HCT116 (cell line): Measurements from ENCODE around the gene MED13L. TPM values are rescaled to one million over a fixed set of nuclear protein-coding genes. Genes with fewer than 3 reads are reported as not detected.

Experiments
- ATAC-seq: fragments of 200-7000 bp; cut with Tn5 transposase; 2 replicates; pipeline ENCODE4 v1.9.1; 2020; ENCODE audit warnings: mild to moderate bottlenecking, moderate library complexity
- BruUV-seq: library from RNA; stranded (reverse); fragments of 400-500 nt; replicated peaks from 2 replicates; lab custom pipeline; 2021; lab: Mats Ljungman, UMichigan
- CTCF ChIA-PET: fragments of 300-600 bp; sonication (Branson Sonifier 250); formaldehyde crosslinking; loops from one replicate; lab custom pipeline; 2021; ENCODE audit warnings: antibody characterized with exemption; lab: Charles Lee
- POLR2A ChIA-PET: fragments of 300-600, 350-600 bp; sonication (Branson Sonifier 250); formaldehyde crosslinking; loops from one replicate; lab custom pipeline; 2021; ENCODE audit warnings: antibody characterized with exemption; lab: Charles Lee
- RAD21 ChIA-PET, 2 experiments: fragments of 300-600 bp; sonication (Branson Sonifier 250); formaldehyde crosslinking; loops; one replicate each; lab custom pipeline; 2023; ENCODE audit warnings: low total read pairs in 2 of 2; ENCODE audit not compliant: uncharacterized antibody in 2 of 2, unreplicated experiment in 2 of 2, low non-redundant PET in 1 of 2; lab: Charles Lee
- DNase-seq: peaks from one replicate; pipeline ENCODE4 v3.0.0-alpha.2; 2010; ENCODE audit warnings: low read depth, low spot score
- H2AFZ ChIP-seq: fragments of 200-600 bp; shearing (Covaris generic), sonication (generic); 2 replicates; pipeline ENCODE4 v1.6.1; 2017; ENCODE audit warnings: low read depth, mixed run types, mixed read lengths, antibody characterized with exemption, low read length; ENCODE audit not compliant: poor library complexity, severe bottlenecking
- H3K27ac ChIP-seq: 2 replicates; pipeline ENCODE4 v1.5.1; 2012; ENCODE audit warnings: low read depth, low read length
- H3K27me3 ChIP-seq: fragments of 200-600 bp; sonication (generic); 2 replicates; pipeline ENCODE4 v1.6.1; 2016; ENCODE audit warnings: mixed run types, low read length, mixed read lengths; ENCODE audit not compliant: insufficient read depth
- H3K36me3 ChIP-seq, 2 experiments: fragments of 200-500 bp in 1 of 2; fragments of 200-600 bp in 1 of 2; sonication (Bioruptor generic) in 1 of 2; sonication (generic) in 1 of 2; 2 replicates each; pipeline versions ENCODE4 v1.5.1 to v1.6.1; 2014 to 2016; ENCODE audit warnings: low read length in 2 of 2, inconsistent platforms in 1 of 2, mixed read lengths in 1 of 2, mixed run types in 1 of 2; ENCODE audit not compliant: insufficient read depth in 2 of 2, control insufficient read depth in 1 of 2
- H3K4me1 ChIP-seq, 2 experiments: fragments of 200-600 bp in 1 of 2; sonication (generic) in 1 of 2; 2 replicates each; pipeline versions ENCODE4 v1.5.1 to v1.6.1; 2012 to 2017; ENCODE audit warnings: low read length in 2 of 2, inconsistent platforms in 1 of 2, mild to moderate bottlenecking in 1 of 2, mixed read lengths in 1 of 2, mixed run types in 1 of 2, moderate library complexity in 1 of 2; ENCODE audit not compliant: insufficient read depth in 2 of 2, control insufficient read depth in 1 of 2
- H3K4me2 ChIP-seq: fragments of 200-600 bp; sonication (generic); 2 replicates; pipeline ENCODE4 v1.6.1; 2017; ENCODE audit warnings: mixed run types, low read length, mixed read lengths
- H3K4me3 ChIP-seq, 2 experiments: fragments of 200-600 bp in 1 of 2; sonication (generic) in 1 of 2; replicated peaks in 1 of 2; 2 replicates each; pipeline ENCODE4 v1.5.1; 2011 to 2016; ENCODE audit warnings: low read length in 2 of 2, control low read depth in 1 of 2, low read depth in 1 of 2, mild to moderate bottlenecking in 1 of 2, mixed read lengths in 1 of 2, mixed run types in 1 of 2
- H3K79me2 ChIP-seq: fragments of 200-600 bp; sonication (generic); 2 replicates; pipeline ENCODE4 v1.6.1; 2017; ENCODE audit warnings: mild to moderate bottlenecking, mixed run types, low read length, moderate library complexity, mixed read lengths; ENCODE audit not compliant: insufficient read depth
- H3K9ac ChIP-seq: fragments of 200-600 bp; sonication (generic); 2 replicates; pipeline ENCODE4 v1.6.1; 2016; ENCODE audit warnings: low read length, mixed read lengths
- H3K9me2 ChIP-seq: fragments of 200-600 bp; sonication (generic), shearing (Covaris generic); 2 replicates; pipeline ENCODE4 v1.6.1; 2017; ENCODE audit warnings: mixed run types, mild to moderate bottlenecking, moderate library complexity; ENCODE audit not compliant: insufficient read depth
- H3K9me3 ChIP-seq, 2 experiments: fragments of 200-500 bp in 1 of 2; fragments of 200-600 bp in 1 of 2; sonication (Bioruptor generic) in 1 of 2; sonication (generic) in 1 of 2; 2 replicates each; pipeline ENCODE4 v1.6.1; 2014 to 2017; ENCODE audit warnings: low read length in 2 of 2, mixed read lengths in 2 of 2, inconsistent platforms in 1 of 2, low read depth in 1 of 2, mild to moderate bottlenecking in 1 of 2, mixed run types in 1 of 2, moderate library complexity in 1 of 2; ENCODE audit not compliant: control insufficient read depth in 1 of 2, insufficient read depth in 1 of 2
- H4K20me1 ChIP-seq: fragments of 200-600 bp; sonication (generic), shearing (Covaris generic); 2 replicates; pipeline ENCODE4 v1.6.1; 2017; ENCODE audit warnings: mixed run types, mild to moderate bottlenecking, moderate library complexity; ENCODE audit not compliant: insufficient read depth
- ATF3 ChIP-seq: IDR thresholded peaks from 2 replicates; pipeline ENCODE4 v1.6.1; 2012
- CBX3 ChIP-seq: IDR thresholded peaks from 2 replicates; pipeline ENCODE4 v1.6.1; 2012; ENCODE audit warnings: low read depth
- CEBPB ChIP-seq: IDR thresholded peaks from 2 replicates; pipeline ENCODE4 v1.6.1; 2012; ENCODE audit warnings: low read depth
- ELF1 ChIP-seq: IDR thresholded peaks from 2 replicates; pipeline ENCODE4 v1.6.1; 2012; ENCODE audit warnings: low read depth, borderline replicate concordance
- EZH2 ChIP-seq: fragments of 200-600 bp; sonication (generic); IDR thresholded peaks from 2 replicates; pipeline ENCODE4 v1.6.1; 2017; ENCODE audit warnings: antibody characterized with exemption, mixed run types
- JUND ChIP-seq: IDR thresholded peaks from 2 replicates; pipeline ENCODE4 v1.6.1; 2012
- POLR2A ChIP-seq: IDR thresholded peaks from 2 replicates; pipeline ENCODE4 v1.7.0; 2011; ENCODE audit warnings: borderline replicate concordance; ENCODE audit not compliant: insufficient read depth, insufficient read length; ENCODE audit errors: extremely low read depth
- POLR2AphosphoS5 ChIP-seq: IDR thresholded peaks from 2 replicates; pipeline ENCODE4 v1.6.1; 2011; ENCODE audit warnings: mild to moderate bottlenecking, low read depth, low read length, moderate library complexity
- RAD21 ChIP-seq: IDR thresholded peaks from 2 replicates; pipeline ENCODE4 v1.6.1; 2012; ENCODE audit warnings: low read depth, mild to moderate bottlenecking
- SRF ChIP-seq: IDR thresholded peaks from 2 replicates; pipeline ENCODE4 v1.6.1; 2012; ENCODE audit warnings: low read depth
- TCF7L2 ChIP-seq: IDR thresholded peaks from 2 replicates; pipeline ENCODE4 v1.7.0; 2011; ENCODE audit warnings: borderline replicate concordance, inconsistent platforms; ENCODE audit not compliant: insufficient read depth, insufficient read length; ENCODE audit errors: extremely low read depth
- YY1 ChIP-seq: IDR thresholded peaks from 2 replicates; pipeline ENCODE4 v1.6.1; 2011; ENCODE audit warnings: low read length, low read depth, moderate library complexity, mild to moderate bottlenecking; ENCODE audit not compliant: insufficient replicate concordance; ENCODE audit errors: extremely low read depth
- ZBTB33 ChIP-seq: IDR thresholded peaks from 2 replicates; pipeline ENCODE4 v1.6.1; 2011; ENCODE audit warnings: mild to moderate bottlenecking, low read length, moderate library complexity; ENCODE audit not compliant: insufficient replicate concordance; ENCODE audit errors: extremely low read depth
- ZFX ChIP-seq: fragments of 450-650 bp; IDR thresholded peaks from 2 replicates; pipeline ENCODE4 v1.6.1; 2017
- ZNF274 ChIP-seq: fragments of 200-500 bp; sonication (Bioruptor generic); IDR thresholded peaks from 2 replicates; pipeline ENCODE4 v1.6.1; 2014; ENCODE audit warnings: mild to moderate bottlenecking, low read depth, low read length, inconsistent platforms
- intact Hi-C: fragments of 100-400 bp; cut with micrococcal nuclease; formaldehyde crosslinking; loops from 2 replicates; pipeline ENCODE4 v1.10.0; 2022
- total RNA-seq: library from RNA; stranded (reverse); gene quantifications from one replicate; pipeline ENCODE4 v1.2.1, GENCODE V29; 2021; ENCODE audit not compliant: unreplicated experiment
- TF ChIP-seq, protein P1 (sequence below), 3 experiments: fragments of 200-600 bp in 1 of 3; sonication (generic) in 1 of 3; IDR thresholded peaks in 2 of 3; conservative IDR thresholded peaks in 1 of 3; 2 replicates each; pipeline ENCODE4 v1.5.1; 2012 to 2017; ENCODE audit warnings: low read depth in 2 of 3, low read length in 2 of 3, antibody characterized with exemption in 1 of 3, borderline replicate concordance in 1 of 3, control low read depth in 1 of 3, mild to moderate bottlenecking in 1 of 3, mixed read lengths in 1 of 3, mixed run types in 1 of 3, moderate library complexity in 1 of 3; ENCODE audit not compliant: insufficient read depth in 1 of 3
- TF ChIP-seq, protein P2 (sequence below): IDR thresholded peaks from 2 replicates; pipeline ENCODE4 v1.6.1; 2012; ENCODE audit warnings: low read depth

MED13L gene
- total RNA-seq, 1 experiment from 2014 or later: 176 TPM

DNA sequence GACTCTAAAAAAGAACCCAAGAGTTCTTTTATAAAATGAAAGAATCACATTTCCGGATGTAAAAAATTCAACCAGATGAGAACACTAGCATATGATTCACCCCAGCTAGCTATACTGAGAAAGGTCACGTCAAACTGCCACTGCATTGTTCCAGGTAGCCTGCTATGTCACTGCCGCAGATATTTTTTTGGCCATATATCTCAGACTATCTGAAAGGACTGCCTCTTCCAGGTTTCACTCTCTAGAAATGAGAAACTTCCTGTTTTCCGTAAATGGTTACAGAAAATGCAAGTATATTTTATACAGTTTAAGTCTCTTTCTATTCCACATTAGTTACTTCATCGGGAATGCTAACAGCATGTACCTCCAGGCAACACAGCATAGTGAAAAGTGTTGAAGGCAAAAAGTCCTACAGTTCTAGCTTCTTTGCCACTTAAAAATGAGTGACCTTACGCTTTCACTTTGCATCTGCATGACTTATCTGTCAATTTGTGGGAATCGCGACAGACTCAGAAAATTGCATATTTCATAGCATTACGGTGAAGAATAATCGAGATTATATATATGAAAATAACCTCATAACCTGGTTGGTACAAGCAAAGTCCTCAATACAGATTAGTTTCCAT lies 105.2 kb downstream of the MED13L start:
- DNase-seq (no peak), ATAC-seq (no peak)
- H2AFZ ChIP-seq: no peak overlapping the region
- no peak overlapping the region for H3K4me3 ChIP-seq
- peaks cover 88% of the 10 kb centered on the region for H4K20me1 ChIP-seq
- no peak overlapping the region for H3K9ac ChIP-seq
- TF ChIP-seq EZH2 (no peak), POLR2AphosphoS5 (no peak), CEBPB (no peak), SRF (no peak), POLR2A (no peak), ZBTB33 (no peak), ZFX (no peak), TCF7L2 (no peak), CBX3 (no peak), YY1 (no peak), RAD21 (no peak), JUND (no peak), ATF3 (no peak), ZNF274 (no peak), ELF1 (no peak)
- TF ChIP-seq, protein P1, sequence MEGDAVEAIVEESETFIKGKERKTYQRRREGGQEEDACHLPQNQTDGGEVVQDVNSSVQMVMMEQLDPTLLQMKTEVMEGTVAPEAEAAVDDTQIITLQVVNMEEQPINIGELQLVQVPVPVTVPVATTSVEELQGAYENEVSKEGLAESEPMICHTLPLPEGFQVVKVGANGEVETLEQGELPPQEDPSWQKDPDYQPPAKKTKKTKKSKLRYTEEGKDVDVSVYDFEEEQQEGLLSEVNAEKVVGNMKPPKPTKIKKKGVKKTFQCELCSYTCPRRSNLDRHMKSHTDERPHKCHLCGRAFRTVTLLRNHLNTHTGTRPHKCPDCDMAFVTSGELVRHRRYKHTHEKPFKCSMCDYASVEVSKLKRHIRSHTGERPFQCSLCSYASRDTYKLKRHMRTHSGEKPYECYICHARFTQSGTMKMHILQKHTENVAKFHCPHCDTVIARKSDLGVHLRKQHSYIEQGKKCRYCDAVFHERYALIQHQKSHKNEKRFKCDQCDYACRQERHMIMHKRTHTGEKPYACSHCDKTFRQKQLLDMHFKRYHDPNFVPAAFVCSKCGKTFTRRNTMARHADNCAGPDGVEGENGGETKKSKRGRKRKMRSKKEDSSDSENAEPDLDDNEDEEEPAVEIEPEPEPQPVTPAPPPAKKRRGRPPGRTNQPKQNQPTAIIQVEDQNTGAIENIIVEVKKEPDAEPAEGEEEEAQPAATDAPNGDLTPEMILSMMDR (IDR thresholded peaks at IDR 0.05 in 2 of 3, conservative IDR thresholded peaks at IDR 0.05 in 1 of 3; ENCODE audit: borderline replicate concordance in 1 of 3, insufficient read depth in 1 of 3, low read depth in 2 of 3, low read length in 2 of 3): no peak
- TF ChIP-seq, protein P2, sequence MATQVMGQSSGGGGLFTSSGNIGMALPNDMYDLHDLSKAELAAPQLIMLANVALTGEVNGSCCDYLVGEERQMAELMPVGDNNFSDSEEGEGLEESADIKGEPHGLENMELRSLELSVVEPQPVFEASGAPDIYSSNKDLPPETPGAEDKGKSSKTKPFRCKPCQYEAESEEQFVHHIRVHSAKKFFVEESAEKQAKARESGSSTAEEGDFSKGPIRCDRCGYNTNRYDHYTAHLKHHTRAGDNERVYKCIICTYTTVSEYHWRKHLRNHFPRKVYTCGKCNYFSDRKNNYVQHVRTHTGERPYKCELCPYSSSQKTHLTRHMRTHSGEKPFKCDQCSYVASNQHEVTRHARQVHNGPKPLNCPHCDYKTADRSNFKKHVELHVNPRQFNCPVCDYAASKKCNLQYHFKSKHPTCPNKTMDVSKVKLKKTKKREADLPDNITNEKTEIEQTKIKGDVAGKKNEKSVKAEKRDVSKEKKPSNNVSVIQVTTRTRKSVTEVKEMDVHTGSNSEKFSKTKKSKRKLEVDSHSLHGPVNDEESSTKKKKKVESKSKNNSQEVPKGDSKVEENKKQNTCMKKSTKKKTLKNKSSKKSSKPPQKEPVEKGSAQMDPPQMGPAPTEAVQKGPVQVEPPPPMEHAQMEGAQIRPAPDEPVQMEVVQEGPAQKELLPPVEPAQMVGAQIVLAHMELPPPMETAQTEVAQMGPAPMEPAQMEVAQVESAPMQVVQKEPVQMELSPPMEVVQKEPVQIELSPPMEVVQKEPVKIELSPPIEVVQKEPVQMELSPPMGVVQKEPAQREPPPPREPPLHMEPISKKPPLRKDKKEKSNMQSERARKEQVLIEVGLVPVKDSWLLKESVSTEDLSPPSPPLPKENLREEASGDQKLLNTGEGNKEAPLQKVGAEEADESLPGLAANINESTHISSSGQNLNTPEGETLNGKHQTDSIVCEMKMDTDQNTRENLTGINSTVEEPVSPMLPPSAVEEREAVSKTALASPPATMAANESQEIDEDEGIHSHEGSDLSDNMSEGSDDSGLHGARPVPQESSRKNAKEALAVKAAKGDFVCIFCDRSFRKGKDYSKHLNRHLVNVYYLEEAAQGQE: no peak
- ChIA-PET POLR2A (no interaction called here), CTCF (no interaction called here), RAD21 (interaction anchor here in 1 of 2 experiments (0.7 kb wide), 1 partner anchor 174 kb away, joined by 4 read pairs; no protein-coding TSS in a partner anchor)
- H3K27me3 ChIP-seq: no peaks in the 10 kb centered on the region
- no peak overlapping the region for H3K27ac ChIP-seq
- peaks cover under 1 to 22% of the 10 kb centered on the region in 2 experiments; a peak in 3 of 4 replicates for H3K4me1 ChIP-seq
- no peak overlapping the region for H3K4me2 ChIP-seq
- intact Hi-C loops: no loop called here
- H3K79me2 ChIP-seq: peaks cover 100% of the 10 kb centered on the region
- no peaks in the 10 kb centered on the region for H3K9me2 ChIP-seq
- BruUV-seq: no TSS peak
- H3K36me3 ChIP-seq: no peaks in the 10 kb centered on the region
- H3K9me3 ChIP-seq: no peaks in the 10 kb centered on the region
